HEK293 (cell line): Measurements from ENCODE around the gene R3HDM2.

Experiments
- CTCF ChIA-PET: fragments of 350-600 bp; formaldehyde crosslinking; extraction: SDS; loops from one replicate; lab custom pipeline; 2021; ENCODE audit warnings: antibody characterized with exemption; lab: Yijun Ruan, JAX
- POLR2A ChIA-PET: fragments of 300-600 bp; formaldehyde crosslinking; extraction: SDS; loops from one replicate; lab custom pipeline; 2020; ENCODE audit warnings: antibody characterized with exemption, inconsistent platforms; lab: Yijun Ruan, JAX
- H3K27ac ChIP-seq: fragments of 200-500 bp; sonication (Bioruptor generic); 2 replicates; pipeline ENCODE4 v1.5.1; 2014; ENCODE audit warnings: low read depth, low read length, control low read depth, inconsistent platforms; ENCODE audit errors: extremely low read depth
- H3K36me3 ChIP-seq, 2 experiments: fragments of 200-500 bp in 1 of 2; sonication (Bioruptor generic) in 1 of 2; 1 replicate in 1 of 2; 2 replicates in 1 of 2; pipeline ENCODE4 v1.5.1; 2014 to 2017; ENCODE audit warnings: inconsistent platforms in 2 of 2, low read length in 2 of 2; ENCODE audit not compliant: control insufficient read depth in 2 of 2, insufficient read depth in 1 of 2
- H3K4me1 ChIP-seq: fragments of 200-500 bp; sonication (Bioruptor generic); 2 replicates; pipeline ENCODE4 v1.5.1; 2014; ENCODE audit warnings: mild to moderate bottlenecking, low read length, inconsistent platforms; ENCODE audit not compliant: control insufficient read depth, insufficient read depth
- H3K4me3 ChIP-seq: 2 replicates; pipeline ENCODE4 v1.5.1; 2011; ENCODE audit warnings: low read depth, mild to moderate bottlenecking, control low read depth, low read length, moderate library complexity
- H3K9me3 ChIP-seq: fragments of 200-500 bp; sonication (Bioruptor generic); 2 replicates; pipeline ENCODE4 v1.5.1; 2014; ENCODE audit warnings: low read depth, low read length, inconsistent platforms; ENCODE audit not compliant: control insufficient read depth, insufficient read depth
- BCL11B ChIP-seq: fragments of 450-650 bp; formaldehyde crosslinking; IDR thresholded peaks from 2 replicates; pipeline ENCODE4 v1.5.1; 2016; ENCODE audit warnings: low read depth, missing biosample characterization, missing genetic modification characterization
- BCL6B ChIP-seq: fragments of 450-650 bp; formaldehyde crosslinking; IDR thresholded peaks from 2 replicates; pipeline ENCODE4 v1.5.1; 2017; ENCODE audit warnings: missing biosample characterization, missing genetic modification characterization
- GLI2 ChIP-seq: fragments of 450-650 bp; formaldehyde crosslinking; IDR thresholded peaks from 2 replicates; pipeline ENCODE4; 2017; ENCODE audit warnings: missing biosample characterization, missing genetic modification characterization, low read depth, borderline replicate concordance
- HOXD13 ChIP-seq: sonication (generic); formaldehyde crosslinking; IDR thresholded peaks from 2 replicates; pipeline ENCODE4 v1.8.0; 2022; ENCODE audit warnings: missing genetic modification reagents, borderline replicate concordance
- KLF7 ChIP-seq: fragments of 450-650 bp; formaldehyde crosslinking; IDR thresholded peaks from 2 replicates; pipeline ENCODE4 v1.5.1; 2016; ENCODE audit warnings: missing biosample characterization, missing genetic modification characterization, borderline replicate concordance
- KLF9 ChIP-seq: fragments of 450-650 bp; formaldehyde crosslinking; IDR thresholded peaks from 2 replicates; pipeline ENCODE4 v1.5.1; 2016; ENCODE audit warnings: missing biosample characterization, missing genetic modification characterization, low read depth
- OSR2 ChIP-seq: fragments of 450-650 bp; formaldehyde crosslinking; IDR thresholded peaks from 2 replicates; pipeline ENCODE4 v1.5.1; 2016; ENCODE audit warnings: missing biosample characterization, missing genetic modification characterization
- RBAK ChIP-seq: fragments of 450-650 bp; formaldehyde crosslinking; IDR thresholded peaks from 2 replicates; pipeline ENCODE4 v1.5.1; 2016; ENCODE audit warnings: missing biosample characterization, missing genetic modification characterization
- YY2 ChIP-seq: fragments of 450-650 bp; formaldehyde crosslinking; IDR thresholded peaks from 2 replicates; pipeline ENCODE4 v1.5.1; 2016; ENCODE audit warnings: missing biosample characterization, missing genetic modification characterization
- ZBTB17 ChIP-seq: fragments of 450-650 bp; formaldehyde crosslinking; IDR thresholded peaks from 2 replicates; pipeline ENCODE4 v1.5.1; 2016; ENCODE audit warnings: missing biosample characterization, missing genetic modification characterization
- ZBTB21 ChIP-seq: fragments of 450-650 bp; formaldehyde crosslinking; IDR thresholded peaks from 2 replicates; pipeline ENCODE4 v1.5.1; 2017; ENCODE audit warnings: missing biosample characterization, missing genetic modification characterization
- ZNF121 ChIP-seq: fragments of 450-650 bp; formaldehyde crosslinking; IDR thresholded peaks from 2 replicates; pipeline ENCODE4 v1.5.1; 2016; ENCODE audit warnings: missing biosample characterization, missing genetic modification characterization
- ZNF140 ChIP-seq: fragments of 450-650 bp; formaldehyde crosslinking; IDR thresholded peaks from 2 replicates; pipeline ENCODE4 v1.5.1; 2016; ENCODE audit warnings: missing biosample characterization, missing genetic modification characterization
- ZNF146 ChIP-seq: fragments of 450-650 bp; formaldehyde crosslinking; IDR thresholded peaks from 2 replicates; pipeline ENCODE4 v1.5.1; 2016; ENCODE audit warnings: missing biosample characterization, missing genetic modification characterization
- ZNF155 ChIP-seq: fragments of 450-650 bp; formaldehyde crosslinking; IDR thresholded peaks from 2 replicates; pipeline ENCODE4 v1.5.1; 2016; ENCODE audit warnings: missing biosample characterization, missing genetic modification characterization
- ZNF211 ChIP-seq: fragments of 450-650 bp; formaldehyde crosslinking; IDR thresholded peaks from 2 replicates; pipeline ENCODE4 v1.5.1; 2016; ENCODE audit warnings: low read depth, missing biosample characterization, missing genetic modification characterization
- ZNF302 ChIP-seq: fragments of 450-650 bp; formaldehyde crosslinking; IDR thresholded peaks from 2 replicates; pipeline ENCODE4 v1.5.1; 2016; ENCODE audit warnings: missing biosample characterization, missing genetic modification characterization, low read depth
- ZNF354C ChIP-seq: fragments of 450-650 bp; formaldehyde crosslinking; IDR thresholded peaks from 2 replicates; pipeline ENCODE4 v1.5.1; 2016; ENCODE audit warnings: missing biosample characterization, missing genetic modification characterization, low read depth, borderline replicate concordance
- ZNF501 ChIP-seq: fragments of 450-650 bp; formaldehyde crosslinking; IDR thresholded peaks from 2 replicates; pipeline ENCODE4 v1.5.1; 2016; ENCODE audit warnings: missing biosample characterization, missing genetic modification characterization
- ZNF510 ChIP-seq: fragments of 450-650 bp; formaldehyde crosslinking; IDR thresholded peaks from 2 replicates; pipeline ENCODE4 v1.5.1; 2018; ENCODE audit warnings: mild to moderate bottlenecking, missing genetic modification characterization, missing biosample characterization; ENCODE audit not compliant: insufficient replicate concordance
- ZNF544 ChIP-seq: fragments of 450-650 bp; formaldehyde crosslinking; IDR thresholded peaks from 2 replicates; pipeline ENCODE4 v1.5.0; 2017; ENCODE audit warnings: missing biosample characterization, missing genetic modification characterization
- ZNF580 ChIP-seq: fragments of 450-650 bp; formaldehyde crosslinking; IDR thresholded peaks from 2 replicates; pipeline ENCODE4 v1.5.1; 2016; ENCODE audit warnings: missing biosample characterization, missing genetic modification characterization
- ZNF600 ChIP-seq: fragments of 450-650 bp; formaldehyde crosslinking; IDR thresholded peaks from 2 replicates; pipeline ENCODE4 v1.5.1; 2016; ENCODE audit warnings: missing biosample characterization, missing genetic modification characterization
- ZNF623 ChIP-seq: fragments of 450-650 bp; formaldehyde crosslinking; IDR thresholded peaks from 2 replicates; pipeline ENCODE4 v1.5.1; 2016; ENCODE audit warnings: missing biosample characterization, missing genetic modification characterization
- ZNF629 ChIP-seq: fragments of 450-650 bp; formaldehyde crosslinking; IDR thresholded peaks from 2 replicates; pipeline ENCODE4 v1.5.1; 2017; ENCODE audit warnings: missing biosample characterization, missing genetic modification characterization
- ZNF645 ChIP-seq: fragments of 450-650 bp; formaldehyde crosslinking; IDR thresholded peaks from 2 replicates; pipeline ENCODE4; 2016; ENCODE audit warnings: missing biosample characterization, missing genetic modification characterization
- ZNF660 ChIP-seq: fragments of 450-650 bp; IDR thresholded peaks from 2 replicates; pipeline ENCODE4 v1.5.1; 2018; ENCODE audit warnings: missing biosample characterization, mild to moderate bottlenecking, missing genetic modification characterization
- ZNF837 ChIP-seq: fragments of 450-650 bp; formaldehyde crosslinking; IDR thresholded peaks from 2 replicates; pipeline ENCODE4 v1.5.1; 2016; ENCODE audit warnings: missing biosample characterization, missing genetic modification characterization
- ZNF843 ChIP-seq: fragments of 450-650 bp; formaldehyde crosslinking; IDR thresholded peaks from 2 replicates; pipeline ENCODE4 v1.5.1; 2016; ENCODE audit warnings: missing biosample characterization, missing genetic modification characterization
- ZSCAN5A ChIP-seq: fragments of 450-650 bp; formaldehyde crosslinking; IDR thresholded peaks from 2 replicates; pipeline ENCODE4 v1.5.1; 2016; ENCODE audit warnings: missing biosample characterization, missing genetic modification characterization

The R3HDM2 gene

GRCh38 chr12:57479043-57479375, 48.2 kb upstream of the R3HDM2 start:
- Histone ChIP-seq H3K9me3 (no peaks in the 10 kb centered on the region), H3K4me1 (no peaks in the 10 kb centered on the region), H3K27ac (no peak overlapping the region), H3K36me3 (no peaks in the 10 kb centered on the region), H3K4me3 (no peak overlapping the region)
- TF ChIP-seq KLF7 (tag by site-specific recombination) (no peak), ZNF140 (tag by site-specific recombination) (no peak), KLF9 (tag by site-specific recombination) (no peak), ZNF501 (tag by site-specific recombination) (no peak), HOXD13 (no peak), ZNF510 (tag by site-specific recombination) (no peak), ZNF645 (tag by site-specific recombination) (no peak), OSR2 (no peak), ZNF302 (no peak), ZNF580 (tag by site-specific recombination) (no peak), BCL6B (tag by site-specific recombination) (no peak), YY2 (tag by site-specific recombination) (no peak), ZNF629 (tag by site-specific recombination) (no peak), ZNF121 (tag by site-specific recombination) (no peak)
- POLR2A ChIA-PET = interaction anchor here (0.6 kb wide), 1 partner anchor 16 kb away, joined by 3 read pairs; no protein-coding TSS in a partner anchor
- CTCF ChIA-PET = interaction anchor here (1.0 kb wide), 1 partner anchor 20 kb away, joined by 4 read pairs; the partner anchor contains the start of gene GLI1

GRCh38 chr12:57477710-57478681, 47.2 kb upstream of the R3HDM2 start:
- CTCF ChIA-PET = interaction anchor here (0.6 to 1.7 kb wide), 5 partner anchors 16 to 264 kb away, joined by 3 to 4 read pairs (median 4); partner anchors contain the start of genes GLI1 and INHBE
- no peaks in the 10 kb centered on the region for H3K36me3 ChIP-seq
- H3K9me3 ChIP-seq = no peaks in the 10 kb centered on the region
- H3K27ac ChIP-seq = no peak overlapping the region
- H3K4me1 ChIP-seq = no peaks in the 10 kb centered on the region
- no peak overlapping the region for H3K4me3 ChIP-seq
- POLR2A ChIA-PET = interaction anchor here (0.5 kb wide), 1 partner anchor 16 kb away, joined by 3 read pairs; no protein-coding TSS in a partner anchor
- TF ChIP-seq ZNF837 (tag by site-specific recombination) (no peak), KLF7 (tag by site-specific recombination) (no peak), ZBTB17 (tag by site-specific recombination) (0 out of 2 replicates have a peak, but pooled peaks have one; percentile 19), ZNF544 (no peak), RBAK (tag by site-specific recombination) (no peak), ZNF623 (no peak), BCL11B (tag by site-specific recombination) (no peak), ZNF629 (tag by site-specific recombination) (peak; percentile 51; the same call in 1 of the 2 replicates), ZNF600 (0 out of 2 replicates have a peak, but pooled peaks have one; percentile 7), ZNF354C (tag by site-specific recombination) (no peak), ZSCAN5A (tag by site-specific recombination) (no peak), ZNF580 (tag by site-specific recombination) (no peak), ZNF121 (tag by site-specific recombination) (no peak), ZNF211 (tag by site-specific recombination) (no peak), ZNF155 (tag by site-specific recombination) (no peak), ZNF843 (no peak), GLI2 (no peak), ZNF660 (tag by site-specific recombination) (no peak), ZBTB21 (peak; percentile 26; the same call in 1 of the 2 replicates), ZNF146 (tag by site-specific recombination) (no peak)
